Activated CD8-positive, alpha-beta T cell treated with anti-CD3 and anti-CD28 coated beads for 36 hours (primary cell): ENCODE data around the gene GID4. TPM values are rescaled to one million over a fixed set of nuclear protein-coding genes. Genes with fewer than 3 reads are reported as not detected.

Experiments
- ATAC-seq: fragments of 200-7000 bp; cut with Tn5 transposase; one replicate; pipeline ENCODE4 v1.10.0; 2021; ENCODE audit warnings: mild to moderate bottlenecking, moderate library complexity
- CTCF ChIA-PET: fragments of 350-600 bp; sonication (Branson Sonifier 250); formaldehyde crosslinking; loops from one replicate; lab custom pipeline; 2021; ENCODE audit warnings: antibody characterized with exemption; lab: Charles Lee
- POLR2A ChIA-PET: fragments of 350-600 bp; sonication (Branson Sonifier 250); formaldehyde crosslinking; loops from one replicate; lab custom pipeline; 2021; ENCODE audit warnings: antibody characterized with exemption; lab: Charles Lee
- DNase-seq: peaks from one replicate; pipeline ENCODE4 v3.0.0-alpha.2; 2020
- H3K27ac Mint-ChIP-seq: one replicate; pipeline ENCODE4 v1.8.0; 2021; ENCODE audit warnings: mild to moderate bottlenecking, mixed read lengths
- H3K27me3 Mint-ChIP-seq: one replicate; pipeline ENCODE4 v1.8.0; 2021; ENCODE audit warnings: mixed read lengths
- H3K36me3 Mint-ChIP-seq: one replicate; pipeline ENCODE4 v1.8.0; 2021; ENCODE audit warnings: low read depth, mixed read lengths
- H3K4me1 Mint-ChIP-seq: one replicate; pipeline ENCODE4 v1.8.0; 2021; ENCODE audit warnings: low read depth, mixed read lengths
- H3K4me3 Mint-ChIP-seq: one replicate; pipeline ENCODE4 v1.8.0; 2021; ENCODE audit warnings: mild to moderate bottlenecking, moderate library complexity, mixed read lengths
- H3K9me3 Mint-ChIP-seq: one replicate; pipeline ENCODE4 v1.8.0; 2021; ENCODE audit warnings: mixed read lengths
- intact Hi-C: fragments of 100-400 bp; cut with micrococcal nuclease; formaldehyde crosslinking; loops from one replicate; pipeline ENCODE4 v1.10.0; 2022
- total RNA-seq, 2 experiments: library from RNA; stranded (reverse); gene quantifications; one replicate each; pipeline ENCODE4 v1.2.3, GENCODE V29; 2021
- TF ChIP-seq, protein P1 (sequence below): fragments of 200-600 bp; IDR thresholded peaks from one replicate; pipeline ENCODE4 v1.8.0; 2022; ENCODE audit warnings: antibody characterized with exemption, mild to moderate bottlenecking

Gene GID4
- total RNA-seq, 2 experiments from 2014 or later: 8.7 to 9.1 TPM

DNA sequence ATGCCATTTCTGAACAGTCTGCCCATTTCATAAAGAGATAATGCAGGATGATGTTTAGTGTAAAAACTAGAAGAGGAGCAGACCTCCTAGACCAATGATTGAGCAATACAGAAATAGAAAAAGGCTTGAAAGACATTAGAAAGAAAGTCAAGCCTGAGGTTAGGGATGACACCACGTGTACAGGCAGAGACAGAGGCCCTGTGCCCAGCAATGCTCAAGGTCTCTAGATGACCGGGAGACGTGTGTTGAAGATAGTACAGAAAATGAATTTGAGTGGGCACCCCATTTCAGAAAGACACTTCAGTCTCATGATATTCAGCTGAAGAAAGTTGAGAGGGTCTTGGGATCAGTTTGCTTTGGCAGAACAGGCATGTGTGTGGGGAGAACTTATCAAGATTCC lies 5.4 kb downstream of the GID4 start:
- intact Hi-C loops: no loop called here
- DNase-seq: no peak
- peaks cover 11% of the 10 kb centered on the region for H3K36me3 Mint-ChIP-seq
- ChIA-PET CTCF (no interaction called here), POLR2A (no interaction called here)
- no peak overlapping the region for H3K4me3 Mint-ChIP-seq
- TF ChIP-seq, protein P1, sequence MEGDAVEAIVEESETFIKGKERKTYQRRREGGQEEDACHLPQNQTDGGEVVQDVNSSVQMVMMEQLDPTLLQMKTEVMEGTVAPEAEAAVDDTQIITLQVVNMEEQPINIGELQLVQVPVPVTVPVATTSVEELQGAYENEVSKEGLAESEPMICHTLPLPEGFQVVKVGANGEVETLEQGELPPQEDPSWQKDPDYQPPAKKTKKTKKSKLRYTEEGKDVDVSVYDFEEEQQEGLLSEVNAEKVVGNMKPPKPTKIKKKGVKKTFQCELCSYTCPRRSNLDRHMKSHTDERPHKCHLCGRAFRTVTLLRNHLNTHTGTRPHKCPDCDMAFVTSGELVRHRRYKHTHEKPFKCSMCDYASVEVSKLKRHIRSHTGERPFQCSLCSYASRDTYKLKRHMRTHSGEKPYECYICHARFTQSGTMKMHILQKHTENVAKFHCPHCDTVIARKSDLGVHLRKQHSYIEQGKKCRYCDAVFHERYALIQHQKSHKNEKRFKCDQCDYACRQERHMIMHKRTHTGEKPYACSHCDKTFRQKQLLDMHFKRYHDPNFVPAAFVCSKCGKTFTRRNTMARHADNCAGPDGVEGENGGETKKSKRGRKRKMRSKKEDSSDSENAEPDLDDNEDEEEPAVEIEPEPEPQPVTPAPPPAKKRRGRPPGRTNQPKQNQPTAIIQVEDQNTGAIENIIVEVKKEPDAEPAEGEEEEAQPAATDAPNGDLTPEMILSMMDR: no peak
- H3K9me3 Mint-ChIP-seq: no peaks in the 10 kb centered on the region
- H3K27ac Mint-ChIP-seq: no peak overlapping the region
- no peaks in the 10 kb centered on the region for H3K27me3 Mint-ChIP-seq
- peaks cover 28% of the 10 kb centered on the region for H3K4me1 Mint-ChIP-seq
- ATAC-seq: no peak

DNA sequence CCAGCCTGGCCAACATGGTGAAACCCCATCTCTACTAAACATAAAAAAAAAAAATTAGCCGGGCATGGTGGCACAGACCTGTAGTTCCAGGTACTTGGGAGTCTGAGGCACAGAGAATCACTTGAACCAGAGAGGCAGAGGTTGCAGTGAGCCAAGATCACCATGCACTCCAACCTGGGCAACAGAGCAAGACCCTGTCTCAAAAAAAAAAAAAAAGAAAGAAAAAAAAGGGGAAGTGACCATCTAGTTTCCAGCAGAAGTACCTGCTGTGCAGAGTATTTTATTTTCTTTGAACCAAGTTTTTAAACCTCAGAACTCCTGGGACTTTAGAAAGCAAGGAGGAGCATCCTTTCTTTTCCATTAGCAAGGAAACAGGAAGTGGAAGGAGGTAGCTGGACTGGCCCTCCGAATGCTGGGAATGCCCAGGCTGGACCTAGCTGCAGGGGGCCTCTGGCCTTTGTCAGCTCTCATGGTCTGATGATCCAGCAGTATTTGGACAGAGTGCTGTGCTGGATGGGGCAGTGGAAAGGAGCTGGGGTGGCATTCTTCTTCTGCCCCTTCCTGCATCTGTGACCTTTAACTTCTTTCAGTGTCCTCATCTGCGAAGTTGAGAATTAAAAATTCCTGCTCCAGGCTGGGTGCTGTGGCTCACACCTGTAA lies 6.6 kb downstream of the GID4 start:
- H3K27ac Mint-ChIP-seq: no peak overlapping the region
- ATAC-seq: no peak
- H3K4me1 Mint-ChIP-seq: peaks cover 20% of the 10 kb centered on the region
- H3K27me3 Mint-ChIP-seq: no peaks in the 10 kb centered on the region
- ChIA-PET POLR2A (no interaction called here), CTCF (interaction anchor here (0.9 kb wide), 1 partner anchor 60 kb away, joined by 3 read pairs; no protein-coding TSS in a partner anchor)
- no peak for DNase-seq
- H3K36me3 Mint-ChIP-seq: peaks cover 11% of the 10 kb centered on the region
- no peak overlapping the region for H3K4me3 Mint-ChIP-seq
- no peaks in the 10 kb centered on the region for H3K9me3 Mint-ChIP-seq
- intact Hi-C loops: no loop called here
- TF ChIP-seq, protein P1: no peak

DNA sequence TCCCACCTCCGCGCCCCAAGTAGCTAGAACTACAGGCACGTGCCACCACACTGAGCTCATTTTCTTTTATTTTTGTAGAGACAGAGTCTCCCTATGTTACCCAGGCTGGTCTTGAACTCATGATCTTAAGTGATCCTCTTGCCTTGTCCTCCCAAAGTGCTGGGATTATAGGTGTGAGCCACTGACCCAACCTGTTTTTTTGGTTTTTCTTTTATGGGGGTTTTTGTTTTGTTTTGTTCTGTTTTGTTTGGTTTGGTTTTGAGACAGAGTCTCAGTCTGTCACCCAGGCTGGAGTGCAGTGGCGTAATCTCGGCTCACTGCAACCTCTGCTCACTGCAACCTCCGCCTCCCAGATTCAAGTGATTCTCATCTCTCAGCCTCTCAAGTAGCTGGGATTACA lies 16.4 kb downstream of the GID4 start:
- DNase-seq (no peak), ATAC-seq (no peak)
- TF ChIP-seq, protein P1: no peak
- peaks cover 6% of the 10 kb centered on the region for H3K36me3 Mint-ChIP-seq
- POLR2A ChIA-PET: no interaction called here
- no peak overlapping the region for H3K27ac Mint-ChIP-seq
- CTCF ChIA-PET: interaction anchor here (1.3 kb wide), 1 partner anchor 17 kb away, joined by 3 read pairs; no protein-coding TSS in a partner anchor
- H3K4me3 Mint-ChIP-seq: no peak overlapping the region
- intact Hi-C loops: no loop called here
- H3K27me3 Mint-ChIP-seq: no peaks in the 10 kb centered on the region
- H3K4me1 Mint-ChIP-seq: no peaks in the 10 kb centered on the region
- no peaks in the 10 kb centered on the region for H3K9me3 Mint-ChIP-seq

DNA sequence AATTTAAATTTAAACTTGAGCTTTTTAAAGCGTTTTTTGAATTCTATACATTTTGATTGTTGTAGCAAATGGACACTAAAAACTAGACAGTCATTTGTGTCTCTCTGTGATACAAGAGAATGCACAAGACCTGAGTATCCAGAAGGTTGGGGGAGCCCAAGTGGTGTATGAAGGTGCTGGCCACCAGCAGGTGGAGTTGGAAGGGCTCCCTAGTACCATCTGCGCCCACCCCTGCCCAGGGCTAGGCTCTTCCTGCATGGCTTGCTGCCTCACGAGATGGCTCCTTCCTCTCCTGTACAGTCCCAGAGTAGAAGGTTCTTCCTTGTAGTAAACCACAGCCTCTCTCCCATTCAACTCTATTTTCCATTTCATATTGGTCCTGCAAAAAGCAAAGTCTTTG lies 17.0 kb downstream of the GID4 start:
- Mint-ChIP-seq H3K27ac (no peak overlapping the region), H3K9me3 (no peaks in the 10 kb centered on the region), H3K4me3 (no peak overlapping the region), H3K4me1 (no peaks in the 10 kb centered on the region), H3K27me3 (no peaks in the 10 kb centered on the region), H3K36me3 (peaks cover 6% of the 10 kb centered on the region)
- ChIA-PET CTCF (interaction anchor here (1.3 kb wide), 1 partner anchor 17 kb away, joined by 3 read pairs; no protein-coding TSS in a partner anchor), POLR2A (interaction anchor here (0.5 kb wide), 1 partner anchor 9 kb away, joined by 4 read pairs; no protein-coding TSS in a partner anchor)
- TF ChIP-seq, protein P1: no peak
- ATAC-seq (no peak), DNase-seq (no peak)
- intact Hi-C loops: no loop called here

DNA sequence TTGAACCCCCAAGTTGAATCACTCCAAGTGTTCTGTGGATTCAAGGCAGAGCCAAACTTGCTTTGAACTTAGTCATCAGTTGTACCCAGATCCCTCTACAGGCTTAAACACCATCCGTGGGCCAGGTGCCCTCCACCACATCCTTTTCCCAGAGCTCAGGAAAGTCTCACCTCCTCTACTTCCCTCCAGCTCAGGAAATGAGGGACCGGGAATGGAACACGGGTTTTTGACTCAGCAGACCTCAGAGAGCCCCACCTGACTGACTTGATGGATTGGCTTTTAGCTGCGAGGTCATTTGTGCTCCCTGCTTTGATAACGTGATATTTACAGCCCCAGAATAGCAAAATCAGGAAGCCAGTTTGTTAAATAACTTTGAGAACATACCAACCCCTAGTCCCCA lies 20.1 kb downstream of the GID4 start:
- intact Hi-C loops: no loop called here
- no peaks in the 10 kb centered on the region for H3K9me3 Mint-ChIP-seq
- ChIA-PET POLR2A (interaction anchor here (1.3 kb wide), 1 partner anchor 469 kb away, joined by 3 read pairs; no protein-coding TSS in a partner anchor), CTCF (interaction anchor here (0.7 to 1.7 kb wide), 3 partner anchors 10 to 491 kb away, joined by 3 to 4 read pairs (median 3); no protein-coding TSS in a partner anchor)
- no peak overlapping the region for H3K4me3 Mint-ChIP-seq
- ATAC-seq (no peak), DNase-seq (no peak)
- no peaks in the 10 kb centered on the region for H3K27me3 Mint-ChIP-seq
- TF ChIP-seq, protein P1: no peak
- no peak overlapping the region for H3K27ac Mint-ChIP-seq
- H3K4me1 Mint-ChIP-seq: no peaks in the 10 kb centered on the region
- H3K36me3 Mint-ChIP-seq: peaks cover 6% of the 10 kb centered on the region
